GM19397 (cell line): Measurements from ENCODE around the gene SLFN14.
"Not testable (repeated sequence)": the region's sequence is repeated elsewhere in the genome, so short reads cannot be mapped to it uniquely, and the experiment has no call there.

Experiments used
- ATAC-seq: cut with Tn5 transposase; IDR thresholded peaks from one replicate; pipeline ENCODE4 v1.9.1; 2021; ENCODE audit warnings: mild to moderate bottlenecking, moderate library complexity; ENCODE audit not compliant: unreplicated experiment

The SLFN14 gene

GRCh38 chr17:35560703-35561102 is at the start of gene SLFN14:
SLFN14 (minus strand) TSS chr17:35560819; CDS start chr17:35558062, 2,757 bp downstream.
- no peak for ATAC-seq

GRCh38 chr17:35609831-35610230 is 49.2 kb upstream of the SLFN14 start:
- ATAC-seq, result no peak

- no peak for ATAC-seq
Observed at GRCh38 chr17:35607239-35607847, 46.7 kb upstream of the SLFN14 start.

GRCh38 chr17:35605678-35606077 is 45.1 kb upstream of the SLFN14 start:
- ATAC-seq, result no peak

GRCh38 chr17:35603674-35604073 is 43.1 kb upstream of the SLFN14 start:
- no peak for ATAC-seq

GRCh38 chr17:35597604-35598003 is 37.0 kb upstream of the SLFN14 start:
- no peak for ATAC-seq

GRCh38 chr17:35596530-35597233 is 36.1 kb upstream of the SLFN14 start:
- no peak for ATAC-seq

- ATAC-seq, result no peak
Observed at GRCh38 chr17:35596072-35596471, 35.5 kb upstream of the SLFN14 start.

GRCh38 chr17:35588196-35588920 is 27.7 kb upstream of the SLFN14 start:
- no peak for ATAC-seq

- peak; percentile 94 for ATAC-seq
Observed at GRCh38 chr17:35587074-35587961, 26.7 kb upstream of the SLFN14 start, which contains the start of gene AP2B1. AP2B1 (plus strand) TSS chr17:35587322; CDS start chr17:35594031, 6,709 bp downstream.

- no peak for ATAC-seq
Observed at GRCh38 chr17:35586569-35587073, 26.0 kb upstream of the SLFN14 start.

GRCh38 chr17:35584061-35584460 is 23.4 kb upstream of the SLFN14 start:
- no peak for ATAC-seq

- no peak for ATAC-seq
Observed at GRCh38 chr17:35578929-35579432, 18.4 kb upstream of the SLFN14 start.

GRCh38 chr17:35578197-35578928 is 17.7 kb upstream of the SLFN14 start, which contains the start of gene PEX12:
PEX12 (minus strand) TSS chr17:35578571; CDS start chr17:35578021, 550 bp downstream.
- peak; percentile 94 for ATAC-seq

GRCh38 chr17:35577830-35578196 is 17.2 kb upstream of the SLFN14 start:
- no peak for ATAC-seq

GRCh38 chr17:35575759-35576158 is 15.1 kb upstream of the SLFN14 start:
- no peak for ATAC-seq

- no peak for ATAC-seq
Observed at GRCh38 chr17:35569405-35569804, 8.8 kb upstream of the SLFN14 start.

GRCh38 chr17:35568561-35568960 is 7.9 kb upstream of the SLFN14 start:
- ATAC-seq, result no peak

- ATAC-seq, result no peak
Observed at GRCh38 chr17:35566968-35567367, 6.3 kb upstream of the SLFN14 start.

- ATAC-seq, result not testable (repeated sequence)
Observed at GRCh38 chr17:35563181-35563580, 2.6 kb upstream of the SLFN14 start.
